A549 (cell line): ENCODE data around the gene TRMT2A. TPM values are rescaled to one million over a fixed set of nuclear protein-coding genes. Genes with fewer than 3 reads are reported as not detected.

Source experiments
- ATAC-seq, 2 experiments: fragments of 200-7000 bp in 1 of 2; fragments of >200 bp in 1 of 2; cut with Nextera tagmentation in 1 of 2; cut with Tn5 transposase in 1 of 2; 3 replicates each; pipeline versions ENCODE4 v1.8.0 to v1.9.1; 2018 to 2020; ENCODE audit warnings: mild to moderate bottlenecking in 1 of 2, moderate library complexity in 1 of 2
- CTCF ChIA-PET: fragments of 300-600 bp; sonication (Branson Sonifier 250); formaldehyde crosslinking; extraction: SDS; loops from one replicate; lab custom pipeline; 2021; ENCODE audit warnings: antibody characterized with exemption, inconsistent platforms; lab: Yijun Ruan, JAX
- POLR2A ChIA-PET: fragments of 350-600 bp; formaldehyde crosslinking; extraction: SDS; loops from one replicate; lab custom pipeline; 2021; ENCODE audit warnings: antibody characterized with exemption, inconsistent platforms; lab: Yijun Ruan, JAX
- DNase-seq, 2 experiments: peaks; one replicate each; pipeline versions ENCODE4 v3.0.0 to v3.0.0-alpha.2; 2011 to 2016; ENCODE audit warnings: low read depth in 1 of 2, low spot score in 1 of 2
- FAIRE-seq: peaks from 2 replicates; lab custom pipeline; 2011; peaks lifted over from hg19 to GRCh38; lab: Jason Lieb, UNC
- H3K27ac ChIP-seq, 2 experiments: fragments of >200 bp; sonication (Bioruptor Twin); formaldehyde crosslinking; 3 replicates each; pipeline ENCODE4 v1.5.1; 2016 to 2017
- H3K4me1 ChIP-seq: fragments of >200 bp; sonication (Bioruptor Twin); formaldehyde crosslinking; 3 replicates; pipeline ENCODE4 v1.6.1; 2016
- H3K4me2 ChIP-seq: fragments of >200 bp; sonication (Bioruptor Twin); formaldehyde crosslinking; 3 replicates; pipeline ENCODE4 v1.6.1; 2016
- H3K4me3 ChIP-seq: fragments of >200 bp; sonication (Bioruptor Twin); formaldehyde crosslinking; 3 replicates; pipeline ENCODE4 v1.5.1; 2016
- H3K9me3 ChIP-seq: fragments of >200 bp; sonication (Bioruptor Twin); formaldehyde crosslinking; 3 replicates; pipeline ENCODE4 v1.6.1; 2016
- ATOH8 ChIP-seq: fragments of 250-450 bp; sonication (Bioruptor Pico); IDR thresholded peaks from 2 replicates; pipeline ENCODE4 v1.5.0; 2020; ENCODE audit warnings: low read depth, mild to moderate bottlenecking, moderate library complexity
- ELK1 ChIP-seq: fragments of 150-350 bp; IDR thresholded peaks from 2 replicates; pipeline ENCODE4 v1.6.1; 2014; ENCODE audit warnings: low read depth, mild to moderate bottlenecking, low read length
- EP300 ChIP-seq, 2 experiments: fragments of >200 bp; sonication (Bioruptor Twin); formaldehyde crosslinking; IDR thresholded peaks; 2 replicates in 1 of 2; 3 replicates in 1 of 2; pipeline ENCODE4 v1.6.1; 2016 to 2017
- FOSB ChIP-seq: fragments of 250-450 bp; sonication (Bioruptor Pico); IDR thresholded peaks from 2 replicates; pipeline ENCODE4 v1.5.0; 2020; ENCODE audit warnings: mild to moderate bottlenecking, moderate library complexity
- FOSL2 ChIP-seq, 2 experiments: fragments of 450-650 bp in 1 of 2; fragments of >200 bp in 1 of 2; sonication (Bioruptor Twin) in 1 of 2; formaldehyde crosslinking; IDR thresholded peaks; 2 replicates each; pipeline versions ENCODE4 v1.5.0 to v1.6.1; 2016 to 2020; ENCODE audit warnings: mild to moderate bottlenecking in 1 of 2, moderate library complexity in 1 of 2
- GATA3 ChIP-seq: IDR thresholded peaks from 2 replicates; pipeline ENCODE4 v1.6.1; 2012; ENCODE audit warnings: borderline replicate concordance
- HMGXB4 ChIP-seq: fragments of 250-450 bp; sonication (Bioruptor Pico); IDR thresholded peaks from 2 replicates; pipeline ENCODE4 v1.5.0; 2021; ENCODE audit warnings: mild to moderate bottlenecking, moderate library complexity, borderline replicate concordance
- HOXA7 ChIP-seq: fragments of 250-450 bp; sonication (Bioruptor Pico); IDR thresholded peaks from 2 replicates; pipeline ENCODE4 v1.5.0; 2020; ENCODE audit warnings: mild to moderate bottlenecking, moderate library complexity
- HOXB5 ChIP-seq: fragments of 250-450 bp; sonication (Bioruptor Pico); IDR thresholded peaks from 2 replicates; pipeline ENCODE4 v1.5.0; 2020; ENCODE audit warnings: mild to moderate bottlenecking, moderate library complexity
- KDM1A ChIP-seq: fragments of 200-600 bp; sonication (generic); IDR thresholded peaks from 2 replicates; pipeline ENCODE4 v1.6.1; 2016; ENCODE audit warnings: low read depth, mild to moderate bottlenecking
- KDM5A ChIP-seq: fragments of 200-600 bp; sonication (generic); IDR thresholded peaks from 2 replicates; pipeline ENCODE4 v1.6.1; 2016; ENCODE audit warnings: antibody characterized with exemption, mild to moderate bottlenecking
- NFE2L2 ChIP-seq: fragments of 150-350 bp; conservative IDR thresholded peaks from 2 replicates; pipeline ENCODE4 v1.6.1; 2014; ENCODE audit warnings: low read length
- NR3C1 ChIP-seq: fragments of >200 bp; sonication (Bioruptor Twin); formaldehyde crosslinking; IDR thresholded peaks from 3 replicates; pipeline ENCODE4 v1.6.1; 2017
- PBX3 ChIP-seq: IDR thresholded peaks from 2 replicates; pipeline ENCODE4 v1.6.1; 2012
- POLR2AphosphoS2 ChIP-seq: conservative IDR thresholded peaks from 2 replicates; pipeline ENCODE4 v1.6.1; 2012; ENCODE audit warnings: low read length, improper control_type of control experiment, inconsistent platforms
- RARB ChIP-seq: fragments of 250-450 bp; sonication (Bioruptor Pico); IDR thresholded peaks from 2 replicates; pipeline ENCODE4 v1.8.0; 2021; ENCODE audit warnings: mild to moderate bottlenecking, moderate library complexity
- RNF2 ChIP-seq: fragments of 200-600 bp; sonication (generic); IDR thresholded peaks from 2 replicates; pipeline ENCODE4 v1.6.1; 2016; ENCODE audit warnings: low read depth, mild to moderate bottlenecking, antibody characterized with exemption, moderate library complexity, borderline replicate concordance
- SMC3 ChIP-seq: fragments of >200 bp; sonication (Bioruptor Twin); formaldehyde crosslinking; IDR thresholded peaks from 3 replicates; pipeline ENCODE4 v1.6.1; 2018; ENCODE audit warnings: inconsistent platforms
- ZC3H11A ChIP-seq: fragments of 450-650 bp; IDR thresholded peaks from 2 replicates; pipeline ENCODE4 v1.6.1; 2014; ENCODE audit warnings: antibody characterized with exemption, mild to moderate bottlenecking
- ZNF302 ChIP-seq: fragments of 250-450 bp; sonication (Bioruptor Pico); IDR thresholded peaks from 2 replicates; pipeline ENCODE4 v1.9.0; 2021; ENCODE audit warnings: inconsistent platforms, mild to moderate bottlenecking, moderate library complexity
- ZSCAN20 ChIP-seq: fragments of 250-450 bp; sonication (Bioruptor Pico); IDR thresholded peaks from 2 replicates; pipeline ENCODE4 v1.8.0; 2022; ENCODE audit warnings: mild to moderate bottlenecking, moderate library complexity
- WGBS: methylation state at CpG from one replicate; pipeline ENCODE4 v1.1.6; 2017; ENCODE audit errors: missing lambda C conversion rate; 5-methylcytosine and 5-hydroxymethylcytosine counted together
- polyA plus RNA-seq, 4 experiments: library from polyadenylated mRNA; depleted of rRNA in 3 of 4; stranded (reverse); fragments of >200 nt; fragmentation: RNase III in 1 of 4; extraction: RNeasy Plus Mini Kit Qiagen cat#74134 plus additional on column Dnase treatment in 1 of 4; gene quantifications; 2 replicates in 3 of 4; 3 replicates in 1 of 4; pipeline ENCODE4 v1.2.3, GENCODE V29; 2011 to 2017

Gene TRMT2A
- polyA plus RNA-seq, 2 of the 4 experiments (the other 2 are of a cell fraction), result 12.3 to 28.8 TPM

GRCh38 chr22:20064545-20065262 lies 52.3 kb downstream of the TRMT2A start (continued):
- TF ChIP-seq HMGXB4, result no peak
- no peak for TF ChIP-seq ELK1

DNA sequence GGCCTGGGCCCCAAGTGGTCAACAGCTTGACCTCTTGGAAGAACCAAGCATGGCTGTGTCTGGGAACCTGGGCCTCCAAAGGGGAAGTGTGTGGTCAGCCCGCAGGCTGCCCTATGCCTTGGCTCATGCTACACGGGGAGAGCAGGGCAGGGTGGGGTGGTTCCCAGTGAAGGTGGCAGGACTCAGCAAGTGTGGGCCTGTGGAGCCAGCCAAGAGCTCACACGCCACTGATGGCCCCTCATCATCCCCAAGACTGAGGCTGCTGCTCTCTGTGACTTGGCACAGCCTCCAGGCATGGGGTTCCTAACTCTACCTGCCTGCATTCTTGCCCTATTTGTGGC lies 52.9 kb downstream of the TRMT2A start:
- ChIA-PET POLR2A (no interaction called here), CTCF (no interaction called here)
- no peak overlapping the region for H3K4me2 ChIP-seq
- TF ChIP-seq ZC3H11A (no peak), ATOH8 (CRISPR knock-in tag) (no peak), RNF2 (no peak)
- TF ChIP-seq, all 56 proteins: peak for 0
- Histone ChIP-seq H3K9me3 (no peaks in the 10 kb centered on the region), H3K27ac (no peak overlapping the region), H3K4me1 (no peaks in the 10 kb centered on the region), H3K4me3 (no peak overlapping the region)
- 100% methylated on average over 1 of the region's 3 CpGs for WGBS
- DNase-seq (no peak), ATAC-seq (no peak), FAIRE-seq (no peak)

GRCh38 chr22:20063271-20064139 lies 53.5 kb downstream of the TRMT2A start:
- ChIA-PET POLR2A (no interaction called here), CTCF (no interaction called here)
- no peak overlapping the region for H3K4me3 ChIP-seq
- no peak for DNase-seq
- TF ChIP-seq PBX3 (no peak), NFE2L2 (no peak), ZSCAN20 (no peak), HOXA7 (CRISPR knock-in tag) (no peak), NR3C1 (no peak), HOXB5 (CRISPR knock-in tag) (no peak), EP300 (IDR thresholded peaks at IDR 0.05) (no peak), ZNF302 (CRISPR knock-in tag) (no peak), SMC3 (no peak), RARB (no peak), FOSL2 (IDR thresholded peaks at IDR 0.05) (no peak), FOSL2 (CRISPR knock-in tag; IDR thresholded peaks at IDR 0.05) (no peak), KDM5A (no peak), GATA3 (no peak), FOSB (CRISPR knock-in tag) (no peak), KDM1A (no peak), ATOH8 (CRISPR knock-in tag) (no peak), POLR2AphosphoS2 (no peak)
- WGBS, result 93% methylated on average over 14 of the region's 27 CpGs
- no peak for ATAC-seq
- FAIRE-seq, result no peak
- no peak overlapping the region for H3K27ac ChIP-seq
- H3K9me3 ChIP-seq, result no peaks in the 10 kb centered on the region
- H3K4me2 ChIP-seq, result no peak overlapping the region
- H3K4me1 ChIP-seq, result no peaks in the 10 kb centered on the region
